GM18867 (cell line): ENCODE measurements around the gene TAS2R4.
"Not testable (repeated sequence)": the region's sequence is repeated elsewhere in the genome, so short reads cannot be mapped to it uniquely, and the experiment has no call there.

Experiments used
- ATAC-seq: cut with Tn5 transposase; IDR thresholded peaks from one replicate; pipeline ENCODE4 v1.9.1; 2021; ENCODE audit warnings: mild to moderate bottlenecking, moderate library complexity; ENCODE audit not compliant: unreplicated experiment

The TAS2R4 gene

GRCh38 chr7:141776374-141776773 lies at the start of gene TAS2R4:
Gene TAS2R4, plus strand, starts transcription at chr7:141776674. Its CDS starts 1,815 bp downstream, at chr7:141778489.
- no peak for ATAC-seq

GRCh38 chr7:141729020-141729419 lies 47.5 kb upstream of the TAS2R4 start:
- peak; percentile 58 for ATAC-seq

- ATAC-seq: no peak
Observed at GRCh38 chr7:141731476-141732149, 44.9 kb upstream of the TAS2R4 start.

GRCh38 chr7:141737118-141737835 lies 39.2 kb upstream of the TAS2R4 start:
- ATAC-seq: no peak

GRCh38 chr7:141737836-141738591 lies 38.5 kb upstream of the TAS2R4 start, which contains the start of gene SSBP1:
Gene SSBP1, plus strand, starts transcription at chr7:141738358. Its CDS starts 809 bp downstream, at chr7:141739167.
- peak; percentile 91 for ATAC-seq

- no peak for ATAC-seq
Observed at GRCh38 chr7:141738592-141739013, 37.9 kb upstream of the TAS2R4 start.

- no peak for ATAC-seq
Observed at GRCh38 chr7:141739250-141739649, 37.2 kb upstream of the TAS2R4 start.

- no peak for ATAC-seq
Observed at GRCh38 chr7:141742229-141742628, 34.2 kb upstream of the TAS2R4 start.

GRCh38 chr7:141744131-141744530 lies 32.3 kb upstream of the TAS2R4 start:
- ATAC-seq: no peak

GRCh38 chr7:141748396-141748795 lies 28.1 kb upstream of the TAS2R4 start:
- no peak for ATAC-seq

- not testable (repeated sequence) for ATAC-seq
Observed at GRCh38 chr7:141751904-141752303, 24.6 kb upstream of the TAS2R4 start.

GRCh38 chr7:141752634-141753033 lies 23.8 kb upstream of the TAS2R4 start:
- no peak for ATAC-seq

- ATAC-seq: no peak
Observed at GRCh38 chr7:141754939-141755338, 21.5 kb upstream of the TAS2R4 start.

GRCh38 chr7:141763797-141764196 lies 12.7 kb upstream of the TAS2R4 start, which contains the start of gene TAS2R3:
Gene TAS2R3, plus strand, starts transcription at chr7:141764097. Its CDS starts 62 bp downstream, at chr7:141764159.
- no peak for ATAC-seq

GRCh38 chr7:141770083-141770583 lies 6.3 kb upstream of the TAS2R4 start:
- not testable (repeated sequence) for ATAC-seq

GRCh38 chr7:141785706-141786552 lies 9.5 kb downstream of the TAS2R4 start:
- peak; percentile 88 for ATAC-seq

GRCh38 chr7:141788296-141788695 lies 11.8 kb downstream of the TAS2R4 start:
- no peak for ATAC-seq

GRCh38 chr7:141789917-141790316 lies 13.4 kb downstream of the TAS2R4 start, which contains the start of gene TAS2R5:
Gene TAS2R5, plus strand, starts transcription at chr7:141790217. Its CDS starts 145 bp downstream, at chr7:141790362.
- ATAC-seq: no peak

- no peak for ATAC-seq
Observed at GRCh38 chr7:141792526-141792925, 16.1 kb downstream of the TAS2R4 start.

- no peak for ATAC-seq
Observed at GRCh38 chr7:141820067-141820466, 43.6 kb downstream of the TAS2R4 start.
